Measurements from ENCODE around the gene DNHD1.

GRCh38 chr11:6520265-6520664 is 23.2 kb downstream of the DNHD1 start:
- TF ChIP-seq ELK1 (IDR thresholded peaks at IDR 0.05; ENCODE audit: borderline replicate concordance, low read depth, low read length) (no peak), CTCF (conservative IDR thresholded peaks at IDR 0.05; ENCODE audit: low read depth, low read length) (no peak), RCOR1 (IDR thresholded peaks at IDR 0.05; ENCODE audit: insufficient replicate concordance, low read length) (no peak), CHD1 (IDR thresholded peaks at IDR 0.05; ENCODE audit: low read depth, low read length) (no peak), SMC3 (IDR thresholded peaks at IDR 0.05; ENCODE audit: low read depth, low read length) (no peak), RAD21 (IDR thresholded peaks at IDR 0.05; ENCODE audit: low read length) (no peak), MXI1 (IDR thresholded peaks at IDR 0.05; ENCODE audit: borderline replicate concordance, low read depth, low read length) (no peak), POLR2A (IDR thresholded peaks at IDR 0.05; ENCODE audit: low read depth, low read length) (no peak), CEBPB (IDR thresholded peaks at IDR 0.05; ENCODE audit: low read depth, low read length) (no peak), NFE2L2 (IDR thresholded peaks at IDR 0.05; ENCODE audit: low read depth, low read length) (no peak), FOS (IDR thresholded peaks at IDR 0.05; ENCODE audit: low read depth, low read length) (no peak), BHLHE40 (IDR thresholded peaks at IDR 0.05; ENCODE audit: low read depth, low read length) (no peak), MAFK (IDR thresholded peaks at IDR 0.05; ENCODE audit: low read depth, low read length) (no peak)
